Measurements from ENCODE around the gene MIA. TPM values are rescaled to one million over a fixed set of nuclear protein-coding genes. Genes with fewer than 3 reads are reported as not detected.

The MIA gene
- total and polyA plus RNA-seq, 2 donors (not counting 1 experiment from before 2014, with no cell fraction given) = 0.37 to 5.7 TPM

DNA sequence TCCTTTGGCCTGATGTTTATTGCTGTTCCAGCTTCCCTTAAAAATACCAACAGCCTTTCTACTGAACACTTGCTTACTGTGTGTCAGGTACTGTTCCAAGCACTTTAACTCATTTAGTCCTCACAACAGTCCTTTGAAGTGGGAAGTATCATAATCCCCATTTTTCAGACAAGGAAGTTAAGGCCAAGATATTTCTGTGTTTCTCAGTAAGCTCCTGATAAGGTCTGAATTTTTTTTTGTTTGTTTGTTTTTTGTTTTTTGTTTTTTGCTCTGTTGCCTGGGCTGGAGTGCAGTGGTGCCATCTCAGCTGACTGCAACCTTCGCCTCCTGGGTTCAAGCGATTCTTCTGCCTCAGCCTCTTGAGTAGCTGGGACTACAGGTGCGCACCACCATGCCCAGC lies 16.8 kb upstream of the MIA start:
- Histone ChIP-seq H2AFZ (ENCODE audit: insufficient read depth, low read depth, low read length, poor library complexity, severe bottlenecking) (no peak overlapping the region), H3K27ac (ENCODE audit: low read length in 2 of 2) (no peak overlapping the region), H3K4me1 (ENCODE audit: control insufficient read depth in 2 of 2, insufficient read depth in 2 of 2, low read length in 2 of 2) (peaks cover 27 to 35% of the 10 kb centered on the region in 2 donors), H4K20me1 (ENCODE audit: control insufficient read depth, insufficient read depth, low read length, poor library complexity, severe bottlenecking) (peaks cover 91% of the 10 kb centered on the region), H3K9me3 (ENCODE audit: control extremely low read depth in 1 of 3, control insufficient read depth in 2 of 3, insufficient read depth in 1 of 3, low read length in 2 of 3) (no peaks in the 10 kb centered on the region), H3K27me3 (replicated peaks in 1 of 4; ENCODE audit: control extremely low read depth in 1 of 4, control insufficient read depth in 3 of 4, insufficient read depth in 4 of 4, low read length in 3 of 4) (no peaks in the 10 kb centered on the region), H3K9ac (ENCODE audit: low read length) (no peak overlapping the region), H3K4me2 (replicated peaks; ENCODE audit: low read depth, low read length, poor library complexity, severe bottlenecking) (no peak overlapping the region), H3K79me2 (ENCODE audit: control insufficient read depth, insufficient read depth, low read length) (peaks cover 79% of the 10 kb centered on the region), H3K36me3 (replicated peaks in 1 of 2; ENCODE audit: control extremely low read depth in 1 of 2, control insufficient read depth in 1 of 2, extremely low read depth in 1 of 2, insufficient read depth in 2 of 2, low read length in 1 of 2) (peaks cover 30 to 84% of the 10 kb centered on the region in 2 experiments), H3K4me3 (ENCODE audit: control extremely low read depth in 1 of 5, extremely low read depth in 1 of 5, insufficient read depth in 1 of 5, low read depth in 2 of 5, low read length in 4 of 5) (no peak overlapping the region)
- DNase-seq (no peak), ATAC-seq (ENCODE audit: low read depth) (no peak)
- H3K9me3 Mint-ChIP-seq (ENCODE audit: insufficient read depth) = no peaks in the 10 kb centered on the region
- H3K27me3 Mint-ChIP-seq = no peaks in the 10 kb centered on the region
- intact Hi-C loops (cut with micrococcal nuclease) = no loop called here
- ChIA-PET POLR2A (no interaction called here), CTCF (interaction anchor here (0.9 to 1.1 kb wide), 2 partner anchors 12 to 48 kb away, joined by 3 read pairs; no protein-coding TSS in a partner anchor)
- no peak for TF ChIP-seq EZH2 (IDR thresholded peaks at IDR 0.05; ENCODE audit: borderline replicate concordance, insufficient read depth, low read depth, low read length, poor library complexity, severe bottlenecking)
- TF ChIP-seq CTCF (IDR thresholded peaks at IDR 0.05) = no peak
- H3K27ac Mint-ChIP-seq = no peak overlapping the region
- 100% methylated on average over 1 of the region's 3 CpGs for WGBS (ENCODE audit: insufficient coverage)
- H3K4me1 Mint-ChIP-seq = peaks cover 37% of the 10 kb centered on the region
- H3K4me3 Mint-ChIP-seq = no peak overlapping the region

DNA sequence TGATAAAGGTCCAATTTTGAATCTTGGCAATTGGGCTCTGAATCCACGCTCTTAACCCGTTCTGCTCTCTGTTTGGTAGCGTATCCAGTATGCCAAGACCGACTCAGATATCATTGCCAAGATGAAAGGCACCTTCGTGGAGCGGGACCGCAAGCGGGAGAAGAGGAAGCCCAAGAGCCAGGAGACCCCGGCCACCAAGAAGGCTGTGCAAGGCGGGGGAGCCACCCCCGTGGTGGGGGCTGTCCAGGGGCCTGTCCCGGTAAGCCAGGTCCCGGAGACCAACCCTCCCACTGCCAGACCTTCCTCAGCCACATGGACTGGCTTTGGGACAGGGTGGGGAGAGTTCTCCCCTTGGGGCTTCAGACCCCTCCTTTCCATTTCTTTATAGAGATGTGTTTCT lies 16.0 kb upstream of the MIA start:
- DNase-seq (no peak), ATAC-seq (ENCODE audit: low read depth) (no peak)
- H3K4me1 ChIP-seq (ENCODE audit: control insufficient read depth in 2 of 2, insufficient read depth in 2 of 2, low read length in 2 of 2) = peaks cover 25 to 26% of the 10 kb centered on the region in 2 donors
- CTCF ChIA-PET = no interaction called here
- Mint-ChIP-seq H3K27ac (no peak overlapping the region), H3K4me1 (peaks cover 35% of the 10 kb centered on the region), H3K9me3 (ENCODE audit: insufficient read depth) (no peaks in the 10 kb centered on the region), H3K27me3 (no peaks in the 10 kb centered on the region), H3K4me3 (no peak overlapping the region)
- H3K27ac ChIP-seq (ENCODE audit: low read length in 2 of 2) = no peak overlapping the region
- H3K79me2 ChIP-seq (ENCODE audit: control insufficient read depth, insufficient read depth, low read length) = peaks cover 74% of the 10 kb centered on the region
- POLR2A ChIA-PET = no interaction called here
- no peaks in the 10 kb centered on the region for H3K9me3 ChIP-seq (ENCODE audit: control extremely low read depth in 1 of 3, control insufficient read depth in 2 of 3, insufficient read depth in 1 of 3, low read length in 2 of 3)
- no peak for TF ChIP-seq EZH2 (IDR thresholded peaks at IDR 0.05; ENCODE audit: borderline replicate concordance, insufficient read depth, low read depth, low read length, poor library complexity, severe bottlenecking)
- TF ChIP-seq CTCF (IDR thresholded peaks at IDR 0.05) = no peak
- intact Hi-C loops (cut with micrococcal nuclease) = no loop called here
- H3K4me2 ChIP-seq (replicated peaks; ENCODE audit: low read depth, low read length, poor library complexity, severe bottlenecking) = no peak overlapping the region
- no peak overlapping the region for H3K4me3 ChIP-seq (ENCODE audit: control extremely low read depth in 1 of 5, extremely low read depth in 1 of 5, insufficient read depth in 1 of 5, low read depth in 2 of 5, low read length in 4 of 5)
- 98% methylated on average over 8 of the region's 13 CpGs for WGBS (ENCODE audit: insufficient coverage)
- no peaks in the 10 kb centered on the region for H3K27me3 ChIP-seq (replicated peaks in 1 of 4; ENCODE audit: control extremely low read depth in 1 of 4, control insufficient read depth in 3 of 4, insufficient read depth in 4 of 4, low read length in 3 of 4)
- H4K20me1 ChIP-seq (ENCODE audit: control insufficient read depth, insufficient read depth, low read length, poor library complexity, severe bottlenecking) = peaks cover 93% of the 10 kb centered on the region
- no peak overlapping the region for H3K9ac ChIP-seq (ENCODE audit: low read length)
- no peak overlapping the region for H2AFZ ChIP-seq (ENCODE audit: insufficient read depth, low read depth, low read length, poor library complexity, severe bottlenecking)
- H3K36me3 ChIP-seq (replicated peaks in 1 of 2; ENCODE audit: control extremely low read depth in 1 of 2, control insufficient read depth in 1 of 2, extremely low read depth in 1 of 2, insufficient read depth in 2 of 2, low read length in 1 of 2) = peaks cover 30 to 90% of the 10 kb centered on the region in 2 experiments
